ENCODE data around the gene KIF16B. TPM values are rescaled to one million over a fixed set of nuclear protein-coding genes. Genes with fewer than 3 reads are reported as not detected.
"Not testable (repeated sequence)": the region's sequence is repeated elsewhere in the genome, so short reads cannot be mapped to it uniquely, and the experiment has no call there.

Gene KIF16B
- total RNA-seq, 1 experiment from 2014 or later, result 6.1 TPM

DNA sequence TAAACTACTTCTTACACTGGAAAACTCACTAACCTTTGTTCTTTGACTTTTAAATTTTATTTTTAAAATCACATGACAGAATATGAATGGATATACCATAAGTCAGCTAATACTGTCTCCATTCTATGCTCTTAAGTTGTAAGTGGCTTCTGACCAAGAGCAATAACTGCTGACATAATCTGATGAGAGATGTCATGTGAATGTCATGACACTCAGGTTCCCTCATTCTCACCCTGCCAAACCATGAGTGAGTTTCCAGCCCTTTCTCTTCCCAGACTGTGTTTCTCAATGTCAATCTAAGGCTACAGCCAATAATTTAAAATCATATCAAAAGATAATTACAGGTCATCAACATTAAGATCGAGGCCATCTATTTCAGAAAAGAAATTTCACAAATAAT is 39.7 kb downstream of the KIF16B start:
- no peak overlapping the region for H3K27ac ChIP-seq (ENCODE audit: low read length)
- no peak overlapping the region for H3K4me3 ChIP-seq (ENCODE audit: low read length)
- DNase-seq, result no peak
- no peaks in the 10 kb centered on the region for H3K79me2 ChIP-seq (ENCODE audit: low read length)
- no peak overlapping the region for H3K4me2 ChIP-seq (ENCODE audit: low read depth, low read length, poor library complexity, severe bottlenecking)
- H3K36me3 ChIP-seq (ENCODE audit: insufficient read depth, low read length), result no peaks in the 10 kb centered on the region
- no peaks in the 10 kb centered on the region for H3K4me1 ChIP-seq (ENCODE audit: low read length)
- no peaks in the 10 kb centered on the region for H3K9me2 ChIP-seq (replicated peaks; ENCODE audit: insufficient read depth, low read length)
- H2AFZ ChIP-seq (ENCODE audit: low read length), result no peak overlapping the region
- H4K20me1 ChIP-seq (ENCODE audit: insufficient read depth, low read depth, low read length), result 0 out of 2 replicates have a peak, but pooled peaks cover 2% of the 10 kb centered on the region
- H3K9me3 ChIP-seq (ENCODE audit: low read length), result no peaks in the 10 kb centered on the region
- no peaks in the 10 kb centered on the region for H3K27me3 ChIP-seq (ENCODE audit: low read length)
- no peak overlapping the region for H3K9ac ChIP-seq (ENCODE audit: low read length)

DNA sequence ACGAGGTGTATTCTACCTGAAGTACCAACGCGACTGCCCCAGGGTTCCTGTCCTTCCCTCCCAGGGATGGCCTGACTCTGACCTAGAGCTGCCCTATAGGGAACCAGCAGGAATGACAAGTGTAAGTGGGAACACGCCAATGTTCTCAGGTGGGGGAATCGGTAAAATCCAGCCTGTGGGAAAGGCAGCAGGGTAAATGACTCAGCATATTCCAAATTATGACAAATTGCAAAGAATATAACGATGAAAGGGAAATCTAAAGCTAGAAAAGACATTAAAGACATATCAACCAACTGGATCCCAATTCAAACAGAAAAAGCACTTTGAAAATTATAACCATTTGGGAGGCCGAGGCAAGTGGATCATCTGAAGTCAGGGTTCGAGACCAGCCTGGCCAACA is 41.8 kb downstream of the KIF16B start:
- Histone ChIP-seq H3K9me2 (replicated peaks; ENCODE audit: insufficient read depth, low read length) (no peaks in the 10 kb centered on the region), H3K4me1 (ENCODE audit: low read length) (no peaks in the 10 kb centered on the region), H3K27me3 (ENCODE audit: low read length) (no peaks in the 10 kb centered on the region), H3K9ac (ENCODE audit: low read length) (no peak overlapping the region), H3K4me2 (ENCODE audit: low read depth, low read length, poor library complexity, severe bottlenecking) (no peak overlapping the region), H3K4me3 (ENCODE audit: low read length) (no peak overlapping the region), H2AFZ (ENCODE audit: low read length) (no peak overlapping the region), H4K20me1 (ENCODE audit: insufficient read depth, low read depth, low read length) (no peaks in the 10 kb centered on the region), H3K79me2 (ENCODE audit: low read length) (no peaks in the 10 kb centered on the region), H3K9me3 (ENCODE audit: low read length) (no peaks in the 10 kb centered on the region), H3K36me3 (ENCODE audit: insufficient read depth, low read length) (no peaks in the 10 kb centered on the region), H3K27ac (ENCODE audit: low read length) (no peak overlapping the region)
- DNase-seq, result no peak

DNA sequence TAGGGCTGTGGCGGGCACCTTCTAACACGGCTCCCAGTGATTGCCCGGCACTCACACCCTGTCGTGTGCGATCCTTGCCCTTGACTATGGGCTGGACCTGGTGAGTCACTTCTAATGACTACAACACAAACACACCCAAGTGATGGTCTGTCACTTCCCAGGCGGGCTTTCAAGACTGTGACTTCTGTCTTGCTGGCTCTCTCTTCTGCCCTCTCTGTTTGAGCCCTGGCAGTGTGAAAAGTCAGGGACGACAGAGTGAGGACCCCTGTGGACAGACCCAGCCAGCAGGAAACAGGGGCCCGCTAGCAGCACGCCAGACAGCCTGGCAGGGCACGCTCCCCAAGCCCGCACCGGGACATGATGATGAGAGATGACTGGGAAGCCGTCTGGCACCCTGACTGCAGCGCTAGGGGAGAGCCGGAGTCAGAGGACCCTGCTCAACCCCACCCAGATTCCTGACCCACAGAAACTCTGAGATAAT is 43.0 kb downstream of the KIF16B start:
- Histone ChIP-seq H4K20me1 (ENCODE audit: insufficient read depth, low read depth, low read length) (no peaks in the 10 kb centered on the region), H3K9ac (ENCODE audit: low read length) (no peak overlapping the region), H3K4me2 (ENCODE audit: low read depth, low read length, poor library complexity, severe bottlenecking) (no peak overlapping the region)

DNA sequence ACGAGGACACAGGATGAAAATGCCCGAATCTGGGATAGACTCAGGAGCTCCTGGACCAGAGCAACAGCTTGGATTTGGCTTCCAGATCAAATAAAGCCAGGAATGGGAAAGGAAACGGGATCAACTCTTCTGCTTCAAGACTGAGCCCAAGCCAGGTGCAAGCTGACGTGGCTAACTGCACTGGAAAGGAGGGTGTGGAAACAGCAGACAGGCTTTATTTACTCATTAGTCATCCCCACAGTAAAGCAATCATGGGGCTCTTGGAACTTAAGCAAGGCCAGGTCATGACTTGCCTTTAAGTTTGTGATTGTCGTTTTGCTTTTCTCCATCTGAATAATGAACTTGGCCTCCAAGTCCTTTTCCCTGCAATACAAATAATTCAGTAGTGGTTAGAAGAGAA is 45.2 kb downstream of the KIF16B start:
- Histone ChIP-seq H3K27me3 (ENCODE audit: low read length) (no peaks in the 10 kb centered on the region), H3K4me2 (ENCODE audit: low read depth, low read length, poor library complexity, severe bottlenecking) (no peak overlapping the region), H3K4me1 (ENCODE audit: low read length) (no peaks in the 10 kb centered on the region), H3K27ac (ENCODE audit: low read length) (no peak overlapping the region), H3K36me3 (ENCODE audit: insufficient read depth, low read length) (no peaks in the 10 kb centered on the region), H3K4me3 (ENCODE audit: low read length) (no peak overlapping the region), H3K9me2 (replicated peaks; ENCODE audit: insufficient read depth, low read length) (no peaks in the 10 kb centered on the region), H3K9me3 (ENCODE audit: low read length) (no peaks in the 10 kb centered on the region), H2AFZ (ENCODE audit: low read length) (no peak overlapping the region), H4K20me1 (ENCODE audit: insufficient read depth, low read depth, low read length) (no peaks in the 10 kb centered on the region), H3K9ac (ENCODE audit: low read length) (no peak overlapping the region), H3K79me2 (ENCODE audit: low read length) (no peaks in the 10 kb centered on the region)
- no peak for DNase-seq

More for the DNA sequence above, 43.0 kb downstream of the KIF16B start:
- no peak for DNase-seq
- H3K36me3 ChIP-seq (ENCODE audit: insufficient read depth, low read length), result no peaks in the 10 kb centered on the region
- H3K9me3 ChIP-seq (ENCODE audit: low read length), result no peaks in the 10 kb centered on the region
- H2AFZ ChIP-seq (ENCODE audit: low read length), result no peak overlapping the region
- H3K4me3 ChIP-seq (ENCODE audit: low read length), result no peak overlapping the region
- H3K27ac ChIP-seq (ENCODE audit: low read length), result no peak overlapping the region
- no peaks in the 10 kb centered on the region for H3K4me1 ChIP-seq (ENCODE audit: low read length)
- no peaks in the 10 kb centered on the region for H3K79me2 ChIP-seq (ENCODE audit: low read length)
- H3K27me3 ChIP-seq (ENCODE audit: low read length), result no peaks in the 10 kb centered on the region
- H3K9me2 ChIP-seq (replicated peaks; ENCODE audit: insufficient read depth, low read length), result no peaks in the 10 kb centered on the region

DNA sequence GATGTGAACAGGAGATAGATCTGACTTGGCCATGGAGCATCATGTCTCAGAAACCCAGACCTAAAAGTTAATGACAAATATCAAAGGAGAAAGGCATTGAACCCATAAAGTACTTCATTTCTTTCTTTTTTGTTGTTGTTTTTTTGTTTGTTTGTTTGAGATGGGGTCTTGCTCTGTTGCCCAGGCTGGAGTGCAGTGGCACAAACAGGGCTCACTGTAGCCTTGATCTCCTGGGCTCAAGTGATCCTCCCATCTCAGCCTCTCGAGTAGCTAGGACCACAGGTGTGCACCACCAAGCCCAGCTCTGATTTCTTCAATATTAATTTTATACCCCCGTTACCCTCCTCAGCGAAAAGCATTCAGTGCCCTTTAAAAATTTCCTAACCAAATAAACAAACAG is 45.8 kb downstream of the KIF16B start:
- H3K9me2 ChIP-seq (replicated peaks; ENCODE audit: insufficient read depth, low read length), result no peaks in the 10 kb centered on the region
- H3K9me3 ChIP-seq (ENCODE audit: low read length), result no peaks in the 10 kb centered on the region
- no peaks in the 10 kb centered on the region for H3K4me1 ChIP-seq (ENCODE audit: low read length)
- no peaks in the 10 kb centered on the region for H3K27me3 ChIP-seq (ENCODE audit: low read length)
- H4K20me1 ChIP-seq (ENCODE audit: insufficient read depth, low read depth, low read length), result no peaks in the 10 kb centered on the region
- no peak overlapping the region for H2AFZ ChIP-seq (ENCODE audit: low read length)
- H3K4me2 ChIP-seq (ENCODE audit: low read depth, low read length, poor library complexity, severe bottlenecking), result no peak overlapping the region
- H3K4me3 ChIP-seq (ENCODE audit: low read length), result no peak overlapping the region
- H3K36me3 ChIP-seq (ENCODE audit: insufficient read depth, low read length), result no peaks in the 10 kb centered on the region
- no peaks in the 10 kb centered on the region for H3K79me2 ChIP-seq (ENCODE audit: low read length)
- H3K9ac ChIP-seq (ENCODE audit: low read length), result no peak overlapping the region
- no peak for DNase-seq
- H3K27ac ChIP-seq (ENCODE audit: low read length), result no peak overlapping the region

DNA sequence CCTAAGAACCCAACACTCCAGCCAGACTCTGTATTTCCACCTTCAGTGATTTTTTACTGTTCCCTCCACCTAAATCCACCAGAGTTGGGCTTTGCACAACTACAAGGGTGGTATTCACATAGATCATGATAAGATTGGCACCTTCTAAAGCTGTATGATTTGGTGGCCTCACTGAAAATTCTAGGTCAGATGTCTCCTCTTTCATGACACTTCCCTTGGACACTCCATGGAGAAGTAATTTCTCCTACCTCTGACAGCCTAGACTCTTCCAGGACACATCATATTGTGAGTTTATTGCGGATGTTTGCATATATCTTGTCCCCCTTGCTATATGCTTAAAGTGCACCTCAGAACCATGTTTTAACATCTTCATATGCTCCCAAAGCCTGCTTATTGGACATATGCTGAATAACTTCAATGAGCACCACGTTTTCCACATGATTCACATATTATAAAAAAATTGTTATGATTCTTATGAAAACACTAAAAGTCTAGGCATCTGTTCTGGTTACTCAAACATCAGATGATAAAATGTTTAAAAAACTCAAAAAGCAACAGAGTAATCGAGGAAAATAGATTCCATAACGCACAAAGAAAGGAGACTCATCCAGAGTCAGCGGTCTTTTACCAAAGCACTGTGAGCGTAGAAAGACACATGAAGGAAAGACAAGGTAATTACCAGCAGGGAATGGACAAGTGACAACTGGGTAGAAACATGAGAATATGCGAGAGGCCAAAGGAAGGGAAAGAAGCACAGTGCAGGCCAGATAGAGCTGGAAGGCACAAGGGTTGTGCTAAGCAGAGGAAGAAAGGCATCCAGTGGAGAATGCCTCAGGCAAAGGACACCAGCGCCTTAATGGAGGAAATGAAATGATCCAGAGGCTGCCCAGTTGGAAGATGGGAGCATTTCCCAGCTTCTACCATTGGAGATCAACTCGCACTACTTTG is 46.5 kb downstream of the KIF16B start:
- no peaks in the 10 kb centered on the region for H3K9me3 ChIP-seq (ENCODE audit: low read length)
- no peaks in the 10 kb centered on the region for H3K36me3 ChIP-seq (ENCODE audit: insufficient read depth, low read length)
- no peaks in the 10 kb centered on the region for H3K79me2 ChIP-seq (ENCODE audit: low read length)
- H4K20me1 ChIP-seq (ENCODE audit: insufficient read depth, low read depth, low read length), result no peaks in the 10 kb centered on the region
- H3K9ac ChIP-seq (ENCODE audit: low read length), result no peak overlapping the region
- no peak overlapping the region for H2AFZ ChIP-seq (ENCODE audit: low read length)
- H3K4me2 ChIP-seq (ENCODE audit: low read depth, low read length, poor library complexity, severe bottlenecking), result no peak overlapping the region
- H3K4me1 ChIP-seq (ENCODE audit: low read length), result no peaks in the 10 kb centered on the region
- DNase-seq, result no peak
- no peak overlapping the region for H3K4me3 ChIP-seq (ENCODE audit: low read length)
- no peaks in the 10 kb centered on the region for H3K27me3 ChIP-seq (ENCODE audit: low read length)
- no peak overlapping the region for H3K27ac ChIP-seq (ENCODE audit: low read length)
- H3K9me2 ChIP-seq (replicated peaks; ENCODE audit: insufficient read depth, low read length), result no peaks in the 10 kb centered on the region

DNA sequence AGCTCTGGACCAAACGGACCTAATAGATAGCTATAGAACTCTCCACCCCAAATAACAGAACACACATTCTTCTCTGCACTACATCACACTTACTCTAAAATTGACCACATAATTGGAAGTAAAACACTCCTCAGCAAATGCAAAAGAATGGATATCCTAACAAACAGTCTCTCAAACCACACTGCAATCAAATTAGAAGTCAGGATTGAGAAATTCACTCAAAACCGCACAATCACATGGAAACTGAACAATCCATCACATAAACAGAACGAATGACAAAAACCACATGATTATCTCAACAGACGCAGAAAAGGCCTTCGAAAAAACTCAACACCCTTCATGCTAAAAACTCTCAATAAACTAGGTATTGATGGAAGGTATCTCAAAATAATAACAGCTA is 50.6 kb downstream of the KIF16B start:
- not testable (repeated sequence) for H3K9me3 ChIP-seq (ENCODE audit: low read length); H3K4me1 ChIP-seq (ENCODE audit: low read length); DNase-seq; H3K79me2 ChIP-seq (ENCODE audit: low read length); H4K20me1 ChIP-seq (ENCODE audit: insufficient read depth, low read depth, low read length); H3K36me3 ChIP-seq (ENCODE audit: insufficient read depth, low read length); H3K27ac ChIP-seq (ENCODE audit: low read length); H3K4me2 ChIP-seq (ENCODE audit: low read depth, low read length, poor library complexity, severe bottlenecking); H3K9me2 ChIP-seq (replicated peaks; ENCODE audit: insufficient read depth, low read length); H3K9ac ChIP-seq (ENCODE audit: low read length); H3K27me3 ChIP-seq (ENCODE audit: low read length); H3K4me3 ChIP-seq (ENCODE audit: low read length); H2AFZ ChIP-seq (ENCODE audit: low read length)

DNA sequence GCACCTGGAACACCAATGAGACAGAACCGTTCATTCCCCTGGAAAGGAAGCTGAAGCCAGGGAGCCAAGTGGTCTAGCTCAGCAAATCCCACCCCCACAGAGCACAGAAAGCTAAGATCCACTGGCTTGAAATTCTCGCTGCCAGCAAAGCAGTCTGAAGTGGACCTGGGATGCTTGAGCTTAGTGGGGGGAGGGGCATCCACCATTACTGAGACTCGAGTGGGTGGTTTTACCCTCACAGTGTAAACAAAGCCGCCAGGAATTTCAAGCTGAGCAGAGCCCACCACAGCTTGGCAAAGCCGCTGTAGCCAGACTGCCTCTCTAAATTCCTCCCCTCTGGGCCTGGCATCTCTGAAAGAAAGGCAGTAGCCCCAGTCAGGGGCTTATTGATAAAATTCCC is 53.1 kb downstream of the KIF16B start:
- H4K20me1 ChIP-seq (ENCODE audit: insufficient read depth, low read depth, low read length), result no peaks in the 10 kb centered on the region
- no peak overlapping the region for H3K4me3 ChIP-seq (ENCODE audit: low read length)
- H2AFZ ChIP-seq (ENCODE audit: low read length), result no peak overlapping the region
- H3K4me1 ChIP-seq (ENCODE audit: low read length), result peaks cover 4% of the 10 kb centered on the region; the same call in 1 of the 2 replicates
- H3K9ac ChIP-seq (ENCODE audit: low read length), result no peak overlapping the region
- no peaks in the 10 kb centered on the region for H3K36me3 ChIP-seq (ENCODE audit: insufficient read depth, low read length)
- H3K9me2 ChIP-seq (replicated peaks; ENCODE audit: insufficient read depth, low read length), result no peaks in the 10 kb centered on the region
- H3K27ac ChIP-seq (ENCODE audit: low read length), result no peak overlapping the region
- DNase-seq, result no peak
- H3K4me2 ChIP-seq (ENCODE audit: low read depth, low read length, poor library complexity, severe bottlenecking), result no peak overlapping the region
- H3K27me3 ChIP-seq (ENCODE audit: low read length), result no peaks in the 10 kb centered on the region
- H3K79me2 ChIP-seq (ENCODE audit: low read length), result no peaks in the 10 kb centered on the region
- no peaks in the 10 kb centered on the region for H3K9me3 ChIP-seq (ENCODE audit: low read length)
